GM19452 (cell line): ENCODE measurements around the gene IL22RA1.
A peak's percentile ranks its signal among the peaks of the same experiment; 100 is the strongest.

ENCODE experiments used
- ATAC-seq: cut with Tn5 transposase; IDR thresholded peaks from one replicate; pipeline ENCODE4 v1.9.1; 2021; ENCODE audit not compliant: unreplicated experiment

IL22RA1 gene, protein sequence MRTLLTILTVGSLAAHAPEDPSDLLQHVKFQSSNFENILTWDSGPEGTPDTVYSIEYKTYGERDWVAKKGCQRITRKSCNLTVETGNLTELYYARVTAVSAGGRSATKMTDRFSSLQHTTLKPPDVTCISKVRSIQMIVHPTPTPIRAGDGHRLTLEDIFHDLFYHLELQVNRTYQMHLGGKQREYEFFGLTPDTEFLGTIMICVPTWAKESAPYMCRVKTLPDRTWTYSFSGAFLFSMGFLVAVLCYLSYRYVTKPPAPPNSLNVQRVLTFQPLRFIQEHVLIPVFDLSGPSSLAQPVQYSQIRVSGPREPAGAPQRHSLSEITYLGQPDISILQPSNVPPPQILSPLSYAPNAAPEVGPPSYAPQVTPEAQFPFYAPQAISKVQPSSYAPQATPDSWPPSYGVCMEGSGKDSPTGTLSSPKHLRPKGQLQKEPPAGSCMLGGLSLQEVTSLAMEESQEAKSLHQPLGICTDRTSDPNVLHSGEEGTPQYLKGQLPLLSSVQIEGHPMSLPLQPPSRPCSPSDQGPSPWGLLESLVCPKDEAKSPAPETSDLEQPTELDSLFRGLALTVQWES

DNA sequence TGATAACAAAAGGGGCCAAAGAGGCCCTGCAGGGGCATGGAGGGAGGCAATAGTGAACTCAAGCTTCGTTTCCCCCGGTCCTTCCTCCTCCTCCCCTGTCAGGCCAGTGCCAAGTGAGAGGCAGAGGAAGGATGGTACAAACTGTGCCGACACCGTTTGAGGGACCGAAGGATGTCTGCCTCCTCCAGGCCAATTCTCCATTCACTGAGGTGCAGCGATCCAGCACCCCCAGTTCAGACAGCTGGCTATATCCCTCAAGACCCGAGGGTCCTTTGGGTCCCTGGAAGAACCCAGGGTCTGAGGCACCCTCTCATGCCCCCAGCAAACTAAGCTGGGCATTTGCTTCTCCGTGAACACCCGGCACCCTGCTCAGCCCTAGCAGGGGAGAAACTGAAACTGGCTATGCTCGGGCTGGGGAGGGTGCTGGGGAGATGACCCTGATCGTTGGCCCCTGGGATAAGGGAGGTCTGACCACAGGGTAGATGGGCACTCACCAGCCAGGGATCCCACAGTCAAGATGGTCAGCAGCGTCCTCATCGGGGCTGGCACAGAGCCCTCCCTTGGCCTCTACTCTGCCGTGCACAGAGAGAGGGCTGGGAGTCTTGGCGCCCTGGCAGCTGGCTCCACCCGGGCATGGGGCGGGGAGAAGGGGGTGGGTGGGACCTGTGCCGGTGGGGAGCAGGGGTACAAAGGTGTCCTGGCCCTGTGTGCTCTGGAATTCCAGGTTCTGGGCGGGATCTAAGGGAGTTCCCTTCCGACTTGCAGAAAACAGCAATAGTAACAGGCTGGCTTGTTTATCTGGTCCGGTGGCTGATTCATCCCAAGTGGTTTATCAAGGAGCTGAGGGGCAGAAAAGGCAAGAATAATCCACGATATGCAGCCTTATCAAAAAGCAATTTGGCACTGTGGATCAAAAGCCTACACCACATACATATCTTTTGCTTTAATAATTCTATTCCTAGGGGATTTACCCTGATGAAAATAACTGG lies at the start of gene IL22RA1:
TSS of gene IL22RA1 (minus strand) at position 595 of the 989 bp plus-strand sequence. CDS start at position 537, 58 bp downstream.
- ATAC-seq, result no peak

GRCh38 chr1:24191860-24192259 lies 48.9 kb upstream of the IL22RA1 start:
- no peak for ATAC-seq

DNA sequence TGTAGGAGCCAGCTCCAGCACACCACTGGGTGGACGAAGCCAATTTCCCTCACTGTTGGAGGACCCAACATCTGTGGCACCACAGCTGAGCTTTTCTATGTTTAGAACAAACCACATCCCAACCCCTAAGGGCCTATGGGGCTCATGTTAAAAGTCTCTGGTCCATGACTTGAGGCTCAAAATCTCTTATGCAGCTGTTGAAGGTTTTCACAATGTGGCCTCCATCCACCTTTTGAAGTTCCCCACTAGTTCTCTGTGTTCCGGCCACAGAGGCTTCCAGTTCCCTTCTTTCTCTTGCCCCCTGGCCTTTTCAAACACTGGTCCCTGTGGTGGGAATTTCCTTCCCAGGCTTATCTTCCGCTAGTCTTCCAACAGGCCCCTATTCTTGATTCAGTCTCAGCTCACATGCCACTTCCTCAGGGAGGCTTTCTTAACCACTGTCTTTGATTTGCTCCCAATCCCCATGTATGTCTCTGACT lies 48.1 kb upstream of the IL22RA1 start:
- peak; percentile 50 for ATAC-seq

DNA sequence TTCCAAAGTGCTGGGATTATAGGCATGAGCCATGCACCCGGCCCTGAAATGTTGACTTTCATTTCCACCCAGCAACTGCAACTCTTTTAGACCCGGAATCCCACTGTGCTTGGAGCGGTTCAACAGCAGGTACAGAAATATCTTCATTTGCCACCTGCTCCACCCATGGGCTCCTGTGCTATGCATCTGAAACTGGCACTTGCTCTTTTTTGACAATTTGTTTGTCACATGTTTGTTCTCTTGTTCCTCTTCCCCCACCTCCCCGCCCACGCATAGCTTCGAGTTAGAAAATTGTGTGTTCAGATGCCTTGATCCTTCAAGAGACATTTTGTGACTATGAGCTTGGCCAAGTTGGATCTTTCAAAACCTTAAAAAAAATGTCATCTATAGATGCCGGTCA lies 46.6 kb upstream of the IL22RA1 start:
- ATAC-seq, result no peak

- no peak for ATAC-seq
Measured at GRCh38 chr1:24186993-24187790, 44.3 kb upstream of the IL22RA1 start, which contains the start of gene IFNLR1. Gene IFNLR1 (minus strand): TSS chr1:24187289. CDS start chr1:24187248, 41 bp downstream.

GRCh38 chr1:24186711-24186992 lies 43.7 kb upstream of the IL22RA1 start:
- no peak for ATAC-seq

DNA sequence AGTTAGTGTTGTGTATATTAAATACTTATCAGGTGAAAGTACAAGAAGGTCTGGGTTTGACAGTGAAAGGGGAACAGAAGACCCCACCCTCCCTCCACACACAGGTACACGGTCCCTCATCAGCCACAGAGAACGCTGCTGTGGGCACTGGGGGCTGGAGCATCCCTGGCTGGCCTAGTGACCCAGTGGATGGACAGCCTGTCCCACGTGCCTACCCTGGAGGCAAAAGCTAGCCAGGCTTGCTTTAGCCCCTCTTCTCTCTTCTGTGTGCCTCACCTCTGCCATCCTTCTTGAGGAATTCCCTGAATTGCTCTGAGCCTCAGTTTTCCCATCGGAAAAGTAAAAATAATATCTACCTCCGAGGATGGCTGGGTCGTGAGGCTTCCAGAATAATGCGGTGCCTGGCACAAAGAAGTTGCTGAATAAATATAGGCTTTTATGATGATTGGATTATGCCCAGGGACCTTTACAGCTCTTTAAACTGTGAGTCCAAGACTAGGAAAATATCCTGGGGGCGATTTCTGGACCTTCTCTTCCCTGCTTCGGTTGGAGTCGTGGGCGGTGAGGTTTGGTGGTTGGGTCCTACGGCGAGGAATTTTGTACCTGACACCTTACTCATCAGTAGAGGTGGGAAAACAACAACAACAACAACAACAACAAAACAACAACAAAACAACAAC lies 43.2 kb upstream of the IL22RA1 start:
- no peak for ATAC-seq

- no peak for ATAC-seq
Measured at GRCh38 chr1:24185076-24185475, 42.1 kb upstream of the IL22RA1 start.

- ATAC-seq, result no peak
Measured at GRCh38 chr1:24182061-24182460, 39.1 kb upstream of the IL22RA1 start.

- no peak for ATAC-seq
Measured at GRCh38 chr1:24181619-24182018, 38.7 kb upstream of the IL22RA1 start.

GRCh38 chr1:24180676-24181075 lies 37.7 kb upstream of the IL22RA1 start:
- ATAC-seq, result no peak

GRCh38 chr1:24179251-24179840 lies 36.4 kb upstream of the IL22RA1 start:
- no peak for ATAC-seq

DNA sequence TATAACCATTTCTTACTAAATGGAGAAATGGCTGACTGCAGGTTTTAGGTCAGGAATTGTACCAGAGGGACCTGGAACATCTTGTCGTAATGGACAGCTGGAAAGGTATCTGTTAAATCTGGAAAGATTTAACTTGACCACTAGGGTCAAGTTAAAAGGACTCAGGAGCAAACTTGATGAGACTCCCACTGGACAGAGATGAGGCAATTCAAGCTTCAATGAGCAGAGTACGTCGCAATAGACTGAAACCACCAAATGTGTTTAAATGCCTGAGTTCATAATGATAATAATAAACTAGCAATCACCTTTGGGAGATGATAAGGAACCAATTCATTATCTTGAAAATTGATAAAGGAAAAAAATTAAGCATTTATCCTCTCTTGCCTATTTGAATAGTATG lies 35.5 kb upstream of the IL22RA1 start:
- ATAC-seq, result no peak

GRCh38 chr1:24177161-24177560 lies 34.2 kb upstream of the IL22RA1 start:
- ATAC-seq, result no peak

- ATAC-seq, result no peak
Measured at GRCh38 chr1:24175033-24175755, 32.3 kb upstream of the IL22RA1 start.

DNA sequence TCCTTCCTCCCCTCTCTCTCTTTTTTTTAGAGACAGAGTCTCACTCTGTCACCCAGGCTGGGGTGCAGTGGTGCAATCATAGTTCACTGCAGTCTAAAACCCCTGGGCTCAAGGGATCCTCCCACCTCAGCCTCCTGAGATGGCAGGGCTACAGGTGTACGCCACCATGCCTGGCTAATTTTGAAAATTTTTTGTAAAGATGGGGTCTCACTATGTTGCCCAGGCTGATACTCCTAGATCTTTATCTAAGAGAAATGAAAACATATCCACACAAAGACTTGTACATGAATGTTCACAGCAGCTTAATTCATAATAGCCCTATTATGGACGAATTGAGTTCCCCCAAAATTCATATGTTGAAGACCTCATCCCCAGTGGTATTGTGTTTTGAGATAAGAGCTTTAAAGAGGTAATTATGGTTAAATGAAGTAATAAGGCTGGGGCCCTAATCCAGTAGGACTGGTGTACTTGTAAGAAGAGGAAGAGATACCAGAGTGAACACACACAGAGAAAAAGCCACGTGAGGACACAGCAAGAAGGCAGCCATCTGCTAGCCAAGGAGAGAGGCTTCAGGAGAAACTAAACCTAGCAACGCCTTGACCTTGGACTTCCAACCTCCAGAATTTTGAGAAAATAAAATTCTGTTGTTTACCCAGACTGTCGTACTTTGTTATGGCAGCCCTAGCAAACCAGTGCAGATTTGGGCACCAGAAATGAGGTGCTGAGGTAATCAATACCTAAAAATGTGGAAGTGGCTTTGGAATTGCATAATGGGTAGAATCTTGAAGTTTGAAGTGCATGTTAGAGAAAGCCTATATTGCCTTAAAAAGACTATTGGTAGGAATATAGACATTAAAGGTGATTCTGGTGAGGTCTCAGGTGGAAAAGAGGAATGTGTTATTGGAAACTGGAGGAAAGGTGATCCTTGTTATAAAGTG lies 31.0 kb upstream of the IL22RA1 start:
- no peak for ATAC-seq

- no peak for ATAC-seq
Measured at GRCh38 chr1:24172598-24172997, 29.7 kb upstream of the IL22RA1 start.

- ATAC-seq, result no peak
Measured at GRCh38 chr1:24169286-24169685, 26.3 kb upstream of the IL22RA1 start.
